Panc1 (cell line): ENCODE results near the gene PLXNA2.

Experiments used
- POLR2AphosphoS5 ChIP-seq: IDR thresholded peaks from 2 replicates; pipeline ENCODE4 v1.6.1; 2012; ENCODE audit warnings: mild to moderate bottlenecking, low read depth, low read length, moderate library complexity
- SIN3A ChIP-seq: IDR thresholded peaks from 2 replicates; pipeline ENCODE4 v1.6.1; 2012; ENCODE audit warnings: low read depth, mild to moderate bottlenecking, low read length, moderate library complexity, borderline replicate concordance; ENCODE audit not compliant: insufficient read depth
- TF ChIP-seq, protein P1 (sequence below): fragments of 450-650 bp; IDR thresholded peaks from 2 replicates; pipeline ENCODE4 v1.5.1; 2017; ENCODE audit warnings: mild to moderate bottlenecking

- TF ChIP-seq, protein P1, sequence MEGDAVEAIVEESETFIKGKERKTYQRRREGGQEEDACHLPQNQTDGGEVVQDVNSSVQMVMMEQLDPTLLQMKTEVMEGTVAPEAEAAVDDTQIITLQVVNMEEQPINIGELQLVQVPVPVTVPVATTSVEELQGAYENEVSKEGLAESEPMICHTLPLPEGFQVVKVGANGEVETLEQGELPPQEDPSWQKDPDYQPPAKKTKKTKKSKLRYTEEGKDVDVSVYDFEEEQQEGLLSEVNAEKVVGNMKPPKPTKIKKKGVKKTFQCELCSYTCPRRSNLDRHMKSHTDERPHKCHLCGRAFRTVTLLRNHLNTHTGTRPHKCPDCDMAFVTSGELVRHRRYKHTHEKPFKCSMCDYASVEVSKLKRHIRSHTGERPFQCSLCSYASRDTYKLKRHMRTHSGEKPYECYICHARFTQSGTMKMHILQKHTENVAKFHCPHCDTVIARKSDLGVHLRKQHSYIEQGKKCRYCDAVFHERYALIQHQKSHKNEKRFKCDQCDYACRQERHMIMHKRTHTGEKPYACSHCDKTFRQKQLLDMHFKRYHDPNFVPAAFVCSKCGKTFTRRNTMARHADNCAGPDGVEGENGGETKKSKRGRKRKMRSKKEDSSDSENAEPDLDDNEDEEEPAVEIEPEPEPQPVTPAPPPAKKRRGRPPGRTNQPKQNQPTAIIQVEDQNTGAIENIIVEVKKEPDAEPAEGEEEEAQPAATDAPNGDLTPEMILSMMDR, result no peak
- TF ChIP-seq SIN3A (no peak), POLR2AphosphoS5 (no peak)
Observed at GRCh38 chr1:207995576-207995975, 248.6 kb downstream of the PLXNA2 start.
